GM19238 (cell line): ENCODE results near the gene UBE3A.
A peak's percentile ranks its signal among the peaks of the same experiment; 100 is the strongest.
"Not testable (repeated sequence)": the region's sequence is repeated elsewhere in the genome, so short reads cannot be mapped to it uniquely, and the experiment has no call there.

Source experiments
- DNase-seq: peaks from one replicate; pipeline ENCODE4 v3.0.0; 2011; ENCODE audit warnings: low spot score; ENCODE audit not compliant: insufficient read length

UBE3A gene

GRCh38 chr15:25438601-25439368 is at the start of gene UBE3A:
Gene UBE3A, minus strand, starts transcription at chr15:25439024. Its CDS starts 29,917 bp downstream, at chr15:25409107.
- DNase-seq, result peak; percentile 76

DNA sequence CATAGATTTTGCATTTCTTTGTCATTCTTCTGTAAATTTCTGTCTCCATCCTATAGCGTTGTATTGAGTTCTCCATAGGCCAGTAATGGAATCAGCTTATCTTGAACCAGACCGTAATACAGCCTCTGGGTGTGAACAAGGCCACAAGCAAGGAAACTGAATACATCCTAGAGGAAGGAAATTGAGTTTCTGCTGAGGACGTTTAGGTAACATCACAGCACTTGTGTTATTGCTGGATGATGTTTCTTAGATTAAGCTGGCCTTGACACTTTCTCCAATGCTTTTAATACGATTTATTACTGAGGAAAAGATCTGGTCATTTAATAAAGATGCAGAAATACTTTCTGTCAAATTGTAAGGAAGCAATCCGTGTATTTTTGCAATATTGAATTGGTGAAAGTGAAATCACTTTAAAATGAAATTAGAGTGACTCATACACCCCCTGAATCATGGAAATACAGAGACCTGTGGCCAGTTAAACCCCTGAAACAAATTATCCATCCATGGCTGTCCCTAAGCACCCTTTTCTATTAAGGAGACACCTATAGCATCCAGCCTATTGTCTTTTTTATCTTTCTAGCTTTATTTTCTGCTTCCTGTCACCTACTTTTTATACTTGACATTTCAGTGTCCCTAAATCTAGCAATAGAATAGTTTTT is 48.5 kb upstream of the UBE3A start:
- DNase-seq, result no peak

- DNase-seq, result no peak
These were observed 47.2 kb upstream of the UBE3A start for GRCh38 chr15:25486051-25486450.

DNA sequence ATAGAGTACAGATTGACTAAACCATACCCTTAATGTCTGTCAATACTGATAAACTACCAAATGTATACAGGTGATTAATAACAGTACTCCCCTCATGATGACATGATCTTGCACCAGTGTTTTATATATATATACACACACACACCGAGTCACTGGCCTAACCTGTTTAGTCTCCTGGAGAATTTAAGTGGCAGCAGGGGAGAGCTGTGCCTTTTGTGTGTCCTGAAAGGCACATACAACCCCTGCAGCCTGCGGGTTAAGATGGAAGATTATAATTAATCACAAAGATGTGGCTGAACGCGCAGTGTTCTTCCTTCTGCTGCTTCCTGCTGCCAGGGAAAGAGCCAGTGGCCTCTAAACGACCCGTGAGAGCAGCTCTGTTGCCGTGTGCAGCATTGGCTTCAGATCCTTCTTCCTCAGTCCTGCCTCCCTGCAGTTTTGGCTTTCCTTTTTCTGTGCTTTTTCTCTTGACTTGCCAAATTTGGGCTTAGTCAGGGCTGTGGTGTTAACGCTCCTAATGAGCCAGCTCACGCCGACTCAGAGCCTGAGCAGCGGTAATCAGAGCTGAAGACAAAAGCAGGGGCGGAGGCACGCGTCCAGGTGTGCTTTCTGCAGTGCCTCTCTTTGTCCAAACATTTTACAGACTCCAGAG is 42.5 kb upstream of the UBE3A start:
- no peak for DNase-seq

GRCh38 chr15:25478313-25478712 is 39.5 kb upstream of the UBE3A start:
- no peak for DNase-seq

DNA sequence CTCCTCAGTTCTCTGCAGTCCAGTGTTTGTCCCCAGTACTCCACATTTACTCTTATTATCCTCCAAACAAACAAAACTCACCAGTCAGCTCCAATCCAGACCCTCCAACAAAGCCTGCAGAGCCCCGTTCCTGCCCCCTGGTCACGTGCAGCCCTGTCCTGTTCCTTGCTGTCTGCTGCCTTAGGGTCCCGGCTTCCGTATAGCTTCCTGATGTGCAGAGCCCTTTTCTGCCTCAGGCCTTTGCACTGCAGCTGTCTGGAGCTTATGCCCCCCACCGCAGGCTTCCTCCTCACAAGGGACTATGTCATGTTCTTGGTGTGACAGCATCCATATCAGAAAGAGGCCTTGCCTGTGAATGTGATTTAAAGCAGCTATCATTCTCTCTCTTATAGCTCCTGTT is 39.0 kb upstream of the UBE3A start:
- no peak for DNase-seq

- DNase-seq, result no peak
These were observed 35.4 kb upstream of the UBE3A start for GRCh38 chr15:25474251-25474650.

DNA sequence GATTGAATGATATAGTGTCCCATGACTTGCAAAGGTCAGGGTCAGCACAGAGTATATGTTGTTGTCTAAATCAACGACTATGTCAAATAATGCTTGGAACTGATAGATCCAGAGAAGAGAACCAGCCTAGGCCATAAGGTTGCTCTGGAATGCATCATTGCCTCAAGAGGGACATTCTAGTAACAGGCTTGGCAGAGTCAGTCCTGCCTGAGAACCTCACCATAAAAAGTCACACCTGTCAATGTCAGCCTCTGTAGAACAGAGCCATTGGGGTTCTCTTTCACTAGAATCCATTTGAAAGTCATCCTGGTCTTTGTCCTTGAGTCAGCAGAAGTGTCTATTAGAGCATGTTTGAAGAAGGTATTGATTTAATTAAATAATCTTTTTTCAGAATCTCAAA is 31.4 kb upstream of the UBE3A start:
- no peak for DNase-seq

DNA sequence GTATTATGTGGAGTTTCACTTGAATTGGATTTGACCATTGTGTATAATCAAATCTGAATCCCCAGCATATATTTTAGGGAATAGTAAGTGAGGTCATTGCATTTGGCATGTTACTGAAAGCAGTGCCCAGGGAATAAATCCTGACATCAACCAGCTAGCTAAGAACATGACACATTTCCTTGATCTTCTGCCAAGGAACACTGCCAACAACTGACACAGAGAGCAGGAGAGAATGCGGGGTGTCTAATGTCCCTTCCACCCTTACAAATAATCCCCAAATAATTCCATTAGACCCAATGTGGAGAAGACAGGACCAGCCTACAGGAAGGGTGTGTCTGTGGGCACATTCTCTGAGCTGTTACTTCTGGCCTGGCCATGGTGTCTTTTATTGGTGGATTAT is 30.6 kb upstream of the UBE3A start:
- DNase-seq, result no peak

DNA sequence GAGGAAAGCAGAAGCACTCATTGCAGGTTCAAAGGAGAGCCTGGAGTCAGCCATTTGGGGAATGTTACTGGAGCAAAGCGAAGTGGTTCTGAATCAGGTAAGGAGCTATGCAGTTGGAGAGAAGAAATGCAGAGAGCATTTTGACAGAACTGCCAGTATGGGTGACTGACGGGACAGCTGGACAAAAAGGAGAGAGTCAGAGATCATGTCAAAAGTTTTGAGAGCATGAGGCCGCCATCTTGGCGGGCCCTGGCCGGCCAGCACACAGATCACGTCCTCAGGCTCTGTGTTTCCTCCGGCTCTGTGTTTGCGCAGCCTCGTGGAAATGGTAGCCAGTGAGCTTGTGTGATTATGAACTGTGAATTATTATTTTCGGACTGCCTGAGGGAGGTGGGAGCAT is 29.8 kb upstream of the UBE3A start:
- no peak for DNase-seq

GRCh38 chr15:25465835-25466234 is 27.0 kb upstream of the UBE3A start:
- DNase-seq, result no peak

GRCh38 chr15:25464784-25465183 is 26.0 kb upstream of the UBE3A start:
- DNase-seq, result no peak

- no peak for DNase-seq
These were observed 25.6 kb upstream of the UBE3A start for GRCh38 chr15:25464383-25464782.

- DNase-seq, result no peak
These were observed 17.4 kb upstream of the UBE3A start for GRCh38 chr15:25456196-25456595.

DNA sequence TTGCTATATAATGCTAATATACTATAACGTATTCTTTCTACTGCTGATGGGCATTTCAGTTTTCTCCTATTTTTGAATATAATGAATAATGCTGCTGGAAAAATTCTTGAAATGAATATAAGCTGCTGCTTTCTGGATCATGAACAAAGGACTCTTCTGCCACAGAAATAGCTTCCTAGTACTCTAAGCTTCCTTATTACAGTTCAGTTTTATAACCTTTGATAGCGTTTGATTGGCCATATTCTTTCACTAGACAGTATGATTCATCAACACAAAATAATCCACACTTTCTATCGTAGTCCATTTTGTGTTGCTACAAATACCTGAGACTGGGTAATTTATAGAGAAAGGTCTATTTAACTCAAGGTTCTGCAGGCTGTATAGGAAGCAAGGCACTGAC is 16.4 kb upstream of the UBE3A start:
- DNase-seq, result no peak

DNA sequence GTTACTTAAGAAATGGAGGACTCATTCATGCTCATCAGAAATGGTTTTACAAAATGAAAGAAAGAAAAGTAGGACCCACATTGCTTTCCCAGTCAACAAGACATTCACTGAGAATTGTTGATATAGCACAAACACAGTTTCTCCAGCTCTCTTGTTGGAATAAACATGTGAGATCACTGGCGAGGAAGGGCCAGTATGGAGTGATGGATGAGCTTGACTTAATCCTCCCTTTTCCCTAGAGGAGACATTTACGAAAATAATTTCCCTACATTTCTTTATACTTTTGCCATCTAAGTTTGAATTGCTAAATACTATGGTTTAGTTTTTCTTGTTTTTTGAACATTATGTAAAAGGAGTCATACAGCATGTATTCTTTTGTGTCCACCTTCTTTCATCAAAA is 15.9 kb upstream of the UBE3A start:
- DNase-seq, result no peak

DNA sequence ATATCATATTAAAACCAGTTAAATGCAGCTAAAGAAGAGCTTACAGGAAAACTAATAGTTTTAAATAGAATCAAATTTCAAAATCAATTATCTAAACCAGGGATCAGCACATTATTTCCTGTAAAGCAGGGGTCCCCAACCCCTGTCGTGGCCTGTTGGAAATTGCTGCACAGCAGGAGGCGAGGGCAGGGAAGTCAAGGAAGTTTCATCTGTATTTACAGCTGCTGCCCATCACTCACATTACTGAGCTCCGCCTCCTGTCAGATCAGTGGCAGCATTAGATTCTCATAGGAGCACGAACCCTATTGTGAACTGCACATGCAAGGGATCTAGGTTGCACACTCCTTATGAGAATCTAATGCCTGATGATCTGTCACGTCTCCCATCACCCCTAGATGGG is 14.4 kb upstream of the UBE3A start:
- DNase-seq, result not testable (repeated sequence)

- no peak for DNase-seq
These were observed 12.7 kb upstream of the UBE3A start for GRCh38 chr15:25451501-25451900.

DNA sequence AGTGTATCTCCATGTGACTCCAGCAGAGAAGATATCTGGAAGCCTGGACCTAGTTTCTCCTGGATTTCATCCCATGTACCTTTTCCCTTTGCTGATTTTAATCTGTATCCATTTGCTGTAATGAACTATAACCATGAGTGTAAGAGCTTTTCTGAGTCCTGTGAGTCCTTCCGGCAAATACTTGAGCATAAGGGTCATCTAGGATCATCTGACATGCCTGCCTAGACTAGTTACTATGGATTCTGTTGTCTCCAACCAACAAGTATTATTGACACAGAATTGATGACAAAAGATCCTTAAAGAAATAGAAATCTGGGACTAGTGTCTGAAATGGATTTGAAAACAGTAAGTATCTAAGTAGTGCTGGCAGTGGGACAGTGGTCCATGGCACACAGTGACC is 11.3 kb upstream of the UBE3A start:
- DNase-seq, result no peak

- DNase-seq, result no peak
These were observed 7.3 kb upstream of the UBE3A start for GRCh38 chr15:25446076-25446475.

DNA sequence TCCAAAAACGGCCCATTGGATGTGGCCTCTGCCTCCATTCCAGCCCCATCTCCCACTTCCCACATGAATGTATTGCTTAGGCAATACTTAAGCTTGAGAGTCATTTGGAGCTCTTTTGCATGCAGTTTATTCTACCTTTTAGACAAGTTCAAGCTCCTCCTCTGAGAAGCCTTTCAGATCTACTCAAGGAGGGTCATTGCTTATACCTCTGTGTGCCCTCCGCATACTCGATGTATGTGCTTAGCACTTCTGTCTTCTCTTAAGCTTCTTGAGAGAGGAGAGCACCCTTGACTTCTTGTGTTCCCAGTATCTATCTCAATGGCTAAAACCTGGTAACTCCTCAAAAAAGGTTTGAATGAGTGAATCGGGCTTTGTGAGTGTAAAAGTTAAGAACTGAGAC is 6.6 kb upstream of the UBE3A start:
- DNase-seq, result no peak

GRCh38 chr15:25441111-25441510 is 2.3 kb upstream of the UBE3A start:
- DNase-seq, result no peak
